ENCODE measurements around the gene PLCG1. TPM values are rescaled to one million over a fixed set of nuclear protein-coding genes. Genes with fewer than 3 reads are reported as not detected.

Gene PLCG1
- total RNA-seq, 1 experiment from 2014 or later, result 45.6 TPM

DNA sequence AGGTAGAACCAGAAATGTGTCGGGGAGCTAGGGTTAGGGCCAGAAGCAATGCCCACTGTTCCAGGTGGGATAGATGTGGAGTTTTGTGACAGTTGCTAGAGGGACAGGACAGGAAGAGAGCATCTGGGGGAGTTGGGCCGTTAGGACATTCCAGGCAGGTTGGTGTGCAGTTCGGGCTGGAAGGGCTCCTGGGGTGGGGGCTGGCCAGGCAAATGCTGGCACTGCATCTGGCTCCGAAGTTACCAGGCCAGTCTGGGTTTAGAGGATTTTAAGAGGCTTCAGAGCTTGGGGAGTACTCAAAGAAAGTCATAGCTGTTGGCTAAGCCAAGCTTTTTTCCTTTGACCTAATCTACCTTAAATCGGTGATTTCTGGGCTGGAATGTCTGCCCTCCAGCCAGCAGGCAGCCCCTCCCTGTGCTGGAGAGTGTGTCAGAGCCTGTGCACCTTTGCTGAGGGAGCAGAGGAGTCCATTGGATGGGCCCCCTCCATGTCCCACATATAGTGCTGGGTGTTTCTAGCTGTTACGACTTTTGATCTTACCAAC is 20.8 kb downstream of the PLCG1 start (continued):
- TF ChIP-seq, protein P1, sequence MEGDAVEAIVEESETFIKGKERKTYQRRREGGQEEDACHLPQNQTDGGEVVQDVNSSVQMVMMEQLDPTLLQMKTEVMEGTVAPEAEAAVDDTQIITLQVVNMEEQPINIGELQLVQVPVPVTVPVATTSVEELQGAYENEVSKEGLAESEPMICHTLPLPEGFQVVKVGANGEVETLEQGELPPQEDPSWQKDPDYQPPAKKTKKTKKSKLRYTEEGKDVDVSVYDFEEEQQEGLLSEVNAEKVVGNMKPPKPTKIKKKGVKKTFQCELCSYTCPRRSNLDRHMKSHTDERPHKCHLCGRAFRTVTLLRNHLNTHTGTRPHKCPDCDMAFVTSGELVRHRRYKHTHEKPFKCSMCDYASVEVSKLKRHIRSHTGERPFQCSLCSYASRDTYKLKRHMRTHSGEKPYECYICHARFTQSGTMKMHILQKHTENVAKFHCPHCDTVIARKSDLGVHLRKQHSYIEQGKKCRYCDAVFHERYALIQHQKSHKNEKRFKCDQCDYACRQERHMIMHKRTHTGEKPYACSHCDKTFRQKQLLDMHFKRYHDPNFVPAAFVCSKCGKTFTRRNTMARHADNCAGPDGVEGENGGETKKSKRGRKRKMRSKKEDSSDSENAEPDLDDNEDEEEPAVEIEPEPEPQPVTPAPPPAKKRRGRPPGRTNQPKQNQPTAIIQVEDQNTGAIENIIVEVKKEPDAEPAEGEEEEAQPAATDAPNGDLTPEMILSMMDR (IDR thresholded peaks at IDR 0.05 in 2 of 3, conservative IDR thresholded peaks at IDR 0.05 in 1 of 3; ENCODE audit: borderline replicate concordance in 1 of 3, insufficient read depth in 1 of 3, low read depth in 2 of 3, low read length in 2 of 3), result no peak
- TF ChIP-seq ELF1 (IDR thresholded peaks at IDR 0.05; ENCODE audit: borderline replicate concordance, low read depth) (no peak), EZH2phosphoT487 (IDR thresholded peaks at IDR 0.05; ENCODE audit: borderline replicate concordance) (no peak), EGR1 (IDR thresholded peaks at IDR 0.05; ENCODE audit: low read depth) (no peak), POLR2A (IDR thresholded peaks at IDR 0.05; ENCODE audit: borderline replicate concordance, extremely low read depth, insufficient read depth, insufficient read length) (no peak), TCF7L2 (IDR thresholded peaks at IDR 0.05; ENCODE audit: borderline replicate concordance, extremely low read depth, insufficient read depth, insufficient read length) (no peak)
- TF ChIP-seq, protein P2, sequence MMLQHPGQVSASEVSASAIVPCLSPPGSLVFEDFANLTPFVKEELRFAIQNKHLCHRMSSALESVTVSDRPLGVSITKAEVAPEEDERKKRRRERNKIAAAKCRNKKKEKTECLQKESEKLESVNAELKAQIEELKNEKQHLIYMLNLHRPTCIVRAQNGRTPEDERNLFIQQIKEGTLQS (IDR thresholded peaks at IDR 0.05), result no peak

DNA sequence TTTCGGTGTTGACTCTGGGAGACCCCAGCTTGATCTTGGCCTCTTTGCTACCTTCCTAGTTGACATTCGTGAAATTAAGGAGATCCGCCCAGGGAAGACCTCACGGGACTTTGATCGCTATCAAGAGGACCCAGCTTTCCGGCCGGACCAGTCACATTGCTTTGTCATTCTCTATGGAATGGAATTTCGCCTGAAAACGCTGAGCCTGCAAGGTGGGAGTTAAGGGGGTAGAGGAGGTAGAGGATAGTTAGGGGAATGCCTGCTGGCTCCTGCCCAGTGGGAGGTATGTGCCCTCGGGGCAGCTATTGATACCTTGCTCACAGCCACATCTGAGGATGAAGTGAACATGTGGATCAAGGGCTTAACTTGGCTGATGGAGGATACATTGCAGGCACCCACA is 22.2 kb downstream of the PLCG1 start:
- ChIA-PET POLR2A (no interaction called here), RAD21 (ENCODE audit: low non-redundant PET in 1 of 2, low total read pairs in 2 of 2, uncharacterized antibody in 2 of 2, unreplicated experiment in 2 of 2) (no interaction called here), CTCF (no interaction called here)
- Histone ChIP-seq H2AFZ (ENCODE audit: low read depth, low read length, poor library complexity, severe bottlenecking) (no peak overlapping the region), H4K20me1 (ENCODE audit: insufficient read depth) (no peaks in the 10 kb centered on the region), H3K36me3 (ENCODE audit: control insufficient read depth in 1 of 2, insufficient read depth in 2 of 2, low read length in 2 of 2) (peaks cover 5 to 9% of the 10 kb centered on the region in 2 experiments; a peak in 2 of 4 replicates), H3K79me2 (ENCODE audit: insufficient read depth, low read length) (peaks cover 4% of the 10 kb centered on the region; the same call in 1 of the 2 replicates), H3K27me3 (ENCODE audit: insufficient read depth, low read length) (no peaks in the 10 kb centered on the region), H3K9me3 (ENCODE audit: control insufficient read depth in 1 of 2, insufficient read depth in 1 of 2, low read depth in 1 of 2, low read length in 2 of 2) (no peaks in the 10 kb centered on the region), H3K27ac (ENCODE audit: low read depth, low read length) (no peak overlapping the region), H3K4me1 (ENCODE audit: control insufficient read depth in 1 of 2, insufficient read depth in 2 of 2, low read length in 2 of 2) (no peaks in the 10 kb centered on the region), H3K9me2 (ENCODE audit: insufficient read depth) (no peaks in the 10 kb centered on the region), H3K9ac (ENCODE audit: low read length) (no peak overlapping the region), H3K4me2 (ENCODE audit: low read length) (no peak overlapping the region), H3K4me3 (replicated peaks in 1 of 2; ENCODE audit: low read depth in 1 of 2, low read length in 2 of 2) (no peak overlapping the region)
- ATAC-seq (no peak), DNase-seq (ENCODE audit: low read depth, low spot score) (no peak)
- no TSS peak for BruUV-seq (replicated peaks)
- intact Hi-C loops (cut with micrococcal nuclease), result no loop called here
- TF ChIP-seq ZNF274 (IDR thresholded peaks at IDR 0.05; ENCODE audit: low read depth, low read length) (no peak), CBX3 (IDR thresholded peaks at IDR 0.05; ENCODE audit: low read depth) (no peak), SP1 (IDR thresholded peaks at IDR 0.05; ENCODE audit: low read depth) (no peak), ZFX (IDR thresholded peaks at IDR 0.05) (no peak), EGR1 (IDR thresholded peaks at IDR 0.05; ENCODE audit: low read depth) (no peak), TCF7L2 (IDR thresholded peaks at IDR 0.05; ENCODE audit: borderline replicate concordance, extremely low read depth, insufficient read depth, insufficient read length) (no peak), YY1 (IDR thresholded peaks at IDR 0.05; ENCODE audit: extremely low read depth, insufficient replicate concordance, low read depth, low read length) (no peak), JUND (IDR thresholded peaks at IDR 0.05) (no peak)
- TF ChIP-seq, protein P2 (IDR thresholded peaks at IDR 0.05), result no peak
- TF ChIP-seq, protein P1 (IDR thresholded peaks at IDR 0.05 in 2 of 3, conservative IDR thresholded peaks at IDR 0.05 in 1 of 3; ENCODE audit: borderline replicate concordance in 1 of 3, insufficient read depth in 1 of 3, low read depth in 2 of 3, low read length in 2 of 3), result no peak
